Cerebellar cortex (tissue), 1 donor: Measurements from ENCODE around the gene EML5.
A peak's percentile ranks its signal among the peaks of the same experiment; 100 is the strongest.

ENCODE experiments used
- DNase-seq: peaks from one replicate; pipeline ENCODE4 v3.0.0-alpha.2; 2015; ENCODE audit warnings: low spot score

Gene EML5

GRCh38 chr14:88707088-88707487 lies 85.7 kb downstream of the EML5 start:
- DNase-seq: no peak

- DNase-seq: no peak
Observed at GRCh38 chr14:88706425-88706824, 86.3 kb downstream of the EML5 start.

GRCh38 chr14:88698651-88699050 lies 94.1 kb downstream of the EML5 start:
- no peak for DNase-seq

GRCh38 chr14:88695870-88696269 lies 96.9 kb downstream of the EML5 start:
- DNase-seq: no peak

- DNase-seq: no peak
Observed at GRCh38 chr14:88688386-88688785, 104.4 kb downstream of the EML5 start.

- no peak for DNase-seq
Observed at GRCh38 chr14:88683119-88683518, 109.6 kb downstream of the EML5 start.

GRCh38 chr14:88682495-88683114 lies 110.1 kb downstream of the EML5 start:
- no peak for DNase-seq

GRCh38 chr14:88681755-88682494 lies 110.8 kb downstream of the EML5 start:
- no peak for DNase-seq

- no peak for DNase-seq
Observed at GRCh38 chr14:88669346-88669745, 123.4 kb downstream of the EML5 start.

GRCh38 chr14:88668448-88669116 lies 124.2 kb downstream of the EML5 start:
- peak; percentile 4 for DNase-seq

- DNase-seq: peak; percentile 90
Observed at GRCh38 chr14:88667555-88668273, 125.0 kb downstream of the EML5 start.

- no peak for DNase-seq
Observed at GRCh38 chr14:88660056-88660455, 132.7 kb downstream of the EML5 start.

GRCh38 chr14:88639221-88639620 lies 153.5 kb downstream of the EML5 start:
- DNase-seq: no peak

GRCh38 chr14:88632512-88632911 lies 160.2 kb downstream of the EML5 start:
- no peak for DNase-seq

GRCh38 chr14:88631091-88631490 lies 161.7 kb downstream of the EML5 start:
- DNase-seq: no peak

GRCh38 chr14:88630565-88630964 lies 162.2 kb downstream of the EML5 start:
- DNase-seq: no peak

- no peak for DNase-seq
Observed at GRCh38 chr14:88628462-88628861, 164.3 kb downstream of the EML5 start.

GRCh38 chr14:88628033-88628432 lies 164.7 kb downstream of the EML5 start:
- no peak for DNase-seq

GRCh38 chr14:88625671-88626070 lies 167.1 kb downstream of the EML5 start:
- no peak for DNase-seq

GRCh38 chr14:88621100-88621499 lies 171.7 kb downstream of the EML5 start:
- DNase-seq: no peak

GRCh38 chr14:88618476-88618875 lies 174.3 kb downstream of the EML5 start:
- no peak for DNase-seq

GRCh38 chr14:88617479-88617878 lies 175.3 kb downstream of the EML5 start:
- DNase-seq: no peak

- DNase-seq: no peak
Observed at GRCh38 chr14:88616697-88617096, 176.1 kb downstream of the EML5 start.
